HK-2 (cell line): Measurements from ENCODE around the gene NOBOX.
A peak's percentile ranks its signal among the peaks of the same experiment; 100 is the strongest.
"Not testable (repeated sequence)": the region's sequence is repeated elsewhere in the genome, so short reads cannot be mapped to it uniquely, and the experiment has no call there.

ENCODE experiments used
- DNase-seq: peaks from one replicate; pipeline ENCODE4 v3.0.0-alpha.2; 2018; ENCODE audit not compliant: unreplicated experiment

NOBOX gene

DNA sequence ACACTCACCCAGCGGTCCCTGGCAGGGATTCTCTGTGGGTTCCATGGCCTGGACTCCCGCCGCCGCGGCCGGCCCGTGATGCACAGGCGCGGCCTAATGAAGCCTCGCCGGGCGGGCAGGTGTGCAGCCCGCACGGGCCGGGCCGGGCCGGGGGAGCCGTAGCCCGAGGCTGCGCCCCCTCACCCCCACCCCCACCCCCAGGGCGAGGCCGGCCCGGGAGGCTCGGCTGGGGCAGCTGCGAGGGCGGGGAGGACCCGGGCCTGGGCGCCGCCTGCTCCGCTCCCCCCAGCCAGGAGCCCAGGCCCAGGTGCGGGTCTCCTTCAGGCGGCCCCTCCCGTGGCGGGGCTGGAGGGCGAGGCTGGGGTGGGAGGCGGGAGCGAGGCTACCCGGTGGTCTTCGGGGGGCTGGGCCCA lies at the start of gene NOBOX:
NOBOX (minus strand) TSS at position 45 of the 413 bp plus-strand sequence.
- no peak for DNase-seq

DNA sequence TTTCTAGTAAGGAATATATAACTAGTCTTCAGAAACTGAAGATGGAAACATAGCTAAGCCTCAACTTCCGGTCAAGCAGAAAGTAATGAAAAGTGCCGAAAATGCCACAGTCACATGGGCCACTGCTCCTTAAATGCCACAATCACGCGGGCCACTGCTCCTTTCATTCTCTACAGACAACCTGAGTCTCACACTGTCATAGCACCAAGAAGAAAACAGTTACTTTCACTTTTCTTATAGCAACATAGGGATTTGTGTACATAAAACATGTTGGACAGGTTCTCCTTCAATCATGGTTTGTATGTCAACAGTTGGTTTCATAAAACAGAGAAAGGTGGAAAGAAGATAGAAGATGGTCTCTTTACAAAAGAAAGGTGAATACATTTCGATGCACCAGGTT lies 48.6 kb upstream of the NOBOX start:
- no peak for DNase-seq

DNA sequence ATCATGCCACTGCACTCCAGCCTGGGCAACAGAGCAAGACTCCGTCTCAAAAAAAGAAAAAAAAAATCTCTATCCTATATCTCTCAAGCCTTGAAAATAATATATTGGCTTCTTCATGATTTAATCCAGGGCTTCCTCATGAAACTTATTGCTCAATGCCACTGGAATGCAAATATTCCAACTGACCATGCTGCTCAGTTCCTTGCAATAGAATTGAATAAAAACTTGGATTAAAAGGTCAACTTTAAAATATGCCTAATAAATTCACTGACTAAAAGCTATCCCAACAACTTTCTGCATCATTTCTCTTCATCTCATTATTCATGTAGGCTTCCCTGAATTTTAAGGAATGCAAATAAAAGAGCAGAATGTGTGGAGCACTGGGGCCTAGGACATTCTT lies 42.1 kb upstream of the NOBOX start:
- DNase-seq: no peak

DNA sequence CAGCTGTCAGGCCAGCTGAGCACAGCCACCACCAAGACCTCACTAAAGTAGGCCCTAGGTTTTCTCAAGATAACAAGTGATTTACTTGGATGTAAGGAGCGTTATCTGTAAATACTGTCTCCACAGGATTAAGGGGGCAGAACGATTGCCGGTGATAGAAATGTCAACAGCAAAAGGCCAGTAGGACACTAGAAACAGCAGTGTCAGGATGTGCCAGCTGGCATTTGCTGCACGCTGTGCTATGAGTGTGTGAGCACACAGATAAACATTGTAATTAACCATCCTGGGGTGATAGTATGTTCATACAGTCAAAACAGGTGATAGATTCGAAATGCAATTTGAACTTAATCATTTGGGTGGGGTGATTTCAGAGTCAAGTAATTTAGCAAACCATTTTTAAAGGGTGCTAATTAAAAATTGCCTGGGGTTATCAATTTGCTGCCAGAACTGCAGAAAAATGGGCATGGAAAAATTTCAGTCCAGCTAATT lies 36.3 kb upstream of the NOBOX start:
- no peak for DNase-seq

DNA sequence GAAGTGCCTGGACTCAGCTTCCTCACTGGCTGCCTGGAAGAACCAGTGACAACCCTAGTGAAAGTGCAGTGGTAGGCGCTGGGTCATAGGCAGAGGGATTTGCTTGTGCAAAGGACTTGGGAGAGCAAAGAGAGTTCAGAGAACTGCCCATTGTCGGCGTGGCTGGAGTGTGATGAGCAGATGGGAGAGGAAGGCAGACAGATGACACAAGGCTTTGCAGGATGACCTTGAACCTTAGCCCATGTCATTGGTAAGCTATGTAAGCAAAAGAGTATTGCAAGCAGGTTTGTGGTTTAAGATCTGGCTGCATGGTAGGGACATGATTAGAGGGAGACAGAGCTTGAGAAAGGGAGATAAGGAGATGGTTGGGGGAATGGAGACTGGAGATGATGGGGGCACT lies 35.3 kb upstream of the NOBOX start:
- no peak for DNase-seq

DNA sequence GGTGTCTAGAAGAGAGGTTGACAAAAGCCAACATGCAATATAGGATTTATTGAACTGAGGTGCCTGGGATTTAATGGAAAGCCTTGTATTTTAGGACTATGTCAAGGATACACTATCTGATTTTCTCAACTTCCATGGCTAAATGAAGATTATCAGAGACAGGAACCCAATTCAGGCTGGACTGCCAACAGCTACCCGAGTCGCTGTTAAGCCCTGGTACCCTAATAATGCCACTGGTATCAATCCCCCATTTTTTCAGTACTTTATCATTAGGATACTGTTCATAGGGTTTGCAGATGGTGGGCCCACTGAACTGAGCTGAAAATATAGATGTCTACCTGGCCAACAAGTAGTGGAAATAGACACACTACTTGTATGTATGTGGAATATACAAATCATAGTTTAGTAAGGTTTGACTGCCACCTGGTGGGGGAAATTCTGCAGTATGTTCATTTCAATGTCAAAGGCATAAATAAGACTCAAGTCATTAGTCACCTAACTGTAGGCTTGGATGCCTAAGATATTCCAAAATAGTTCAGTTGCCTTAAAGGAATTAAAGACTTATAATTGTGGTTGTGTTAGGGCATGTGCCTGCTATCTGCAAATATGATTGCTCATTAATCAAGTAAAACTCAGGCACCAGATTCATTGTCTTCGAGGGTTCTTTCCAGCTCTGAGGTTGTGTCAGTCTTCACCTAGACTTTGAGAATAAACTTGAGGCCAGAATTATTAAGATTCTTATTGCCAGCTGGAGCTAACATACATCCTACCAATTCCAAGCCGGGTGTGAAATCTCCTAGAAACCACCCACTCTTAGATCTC lies 34.1 kb upstream of the NOBOX start:
- DNase-seq: peak; percentile 56

DNA sequence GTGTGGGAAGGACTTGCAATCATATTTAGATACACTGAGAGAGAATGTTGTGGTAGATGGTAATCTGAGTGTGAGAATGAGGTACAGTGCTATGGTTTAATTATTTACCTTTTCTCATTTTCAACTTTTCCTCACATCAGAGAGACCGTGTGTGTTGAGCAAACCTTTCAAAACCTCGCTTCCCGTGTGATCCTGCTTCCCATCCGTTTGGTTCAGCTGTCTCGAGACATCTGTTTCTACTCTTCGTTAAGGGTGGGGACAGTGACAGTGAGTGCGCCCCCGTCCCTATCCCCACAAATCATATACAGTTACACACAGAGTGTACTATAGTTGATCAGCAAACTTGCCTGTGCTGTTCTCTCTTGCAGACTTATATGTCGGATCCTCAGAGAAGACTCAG lies 33.0 kb upstream of the NOBOX start:
- no peak for DNase-seq

DNA sequence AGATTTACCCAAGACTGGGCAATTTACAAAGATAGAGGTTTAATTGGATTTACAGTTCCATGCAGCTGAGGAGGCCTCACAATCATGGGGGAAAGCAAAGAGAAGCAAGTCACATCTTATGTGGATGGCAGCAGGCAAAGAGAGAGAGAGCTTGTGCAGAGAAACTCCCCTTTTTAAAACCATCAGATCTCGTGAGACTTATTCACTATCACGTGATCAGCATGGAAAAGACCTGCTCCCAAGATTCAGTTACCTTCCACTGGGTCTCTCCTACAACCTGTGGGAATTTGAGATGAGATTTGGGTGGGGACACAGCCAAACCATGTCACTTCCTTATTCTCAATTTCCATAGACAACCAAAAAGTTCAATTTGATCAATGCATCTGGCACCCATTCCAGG lies 24.9 kb upstream of the NOBOX start:
- DNase-seq: no peak

DNA sequence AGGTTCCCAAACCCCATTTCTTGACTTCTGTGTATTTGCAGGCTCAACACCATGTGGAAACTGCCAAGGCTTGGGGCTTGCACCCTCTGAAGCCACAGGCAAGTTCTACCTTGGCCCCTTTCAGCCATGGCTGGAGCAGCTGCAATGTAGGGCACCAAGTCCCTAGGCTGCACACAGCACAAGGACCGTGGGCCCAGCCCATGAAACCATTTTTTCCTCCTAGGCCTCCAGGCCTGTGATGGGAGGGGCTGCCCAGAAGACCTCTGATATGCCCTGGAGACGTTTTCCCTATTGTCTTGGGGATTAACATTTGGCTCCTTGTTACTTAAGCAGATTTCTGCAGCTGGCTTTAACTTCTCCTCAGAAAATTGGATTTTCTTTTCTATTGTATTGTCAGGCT lies 24.0 kb upstream of the NOBOX start:
- not testable (repeated sequence) for DNase-seq

DNA sequence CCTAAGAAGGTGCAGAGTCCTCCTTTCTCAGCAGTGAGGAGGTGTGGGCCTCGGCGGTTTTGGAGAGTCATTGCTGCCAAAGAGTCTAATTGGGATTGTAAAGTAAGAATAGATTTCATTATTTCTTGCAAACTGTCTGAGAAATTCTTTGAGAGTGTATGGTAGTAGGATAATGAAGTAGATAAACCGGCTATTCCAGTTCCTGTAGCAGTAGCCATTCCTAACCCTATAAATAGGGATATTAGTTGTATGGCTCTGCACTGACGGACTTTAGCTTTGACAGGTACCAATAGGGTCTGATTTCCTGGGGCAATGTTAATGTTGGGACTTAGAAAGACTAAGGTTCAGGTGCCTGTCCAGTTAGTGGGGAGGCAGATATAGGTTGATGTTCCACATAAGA lies 15.4 kb upstream of the NOBOX start:
- DNase-seq: not testable (repeated sequence)

DNA sequence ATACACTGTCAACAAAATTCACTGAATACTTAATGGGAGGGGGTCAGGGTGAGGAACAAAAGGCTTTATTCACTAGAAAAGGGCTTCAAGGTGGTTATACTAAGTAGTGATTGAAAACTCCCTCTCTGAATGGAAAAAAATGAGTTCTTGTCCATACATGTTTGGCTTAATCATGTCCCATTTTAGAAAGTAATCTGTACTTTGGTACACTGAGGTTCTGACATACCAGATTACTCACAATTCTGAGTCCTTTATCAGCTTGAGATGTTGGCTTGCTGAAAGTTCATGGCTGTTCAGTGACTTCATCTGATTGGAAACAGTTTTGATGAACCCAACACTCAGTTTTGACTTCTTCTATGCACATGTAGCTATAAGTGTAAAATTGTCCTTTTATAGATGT lies 12.8 kb upstream of the NOBOX start:
- no peak for DNase-seq

DNA sequence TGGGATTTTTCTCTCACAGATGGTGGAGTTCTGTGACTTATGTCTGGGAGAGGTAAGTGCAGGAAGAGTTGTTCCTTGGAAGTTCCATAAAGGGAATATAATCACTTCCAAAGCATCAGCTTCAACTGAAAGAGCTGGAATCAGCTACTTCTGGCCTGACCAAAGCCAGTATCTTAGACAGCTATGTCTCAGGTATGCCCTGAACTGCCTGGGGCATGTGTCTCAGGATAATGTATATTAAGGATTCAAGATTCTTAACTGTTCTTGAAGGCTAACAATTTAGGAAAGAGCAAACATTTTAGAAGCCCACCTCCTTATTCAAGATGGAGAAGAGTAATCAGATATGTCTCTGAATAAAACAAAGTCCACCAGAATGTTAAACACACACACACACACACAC lies 12.4 kb upstream of the NOBOX start:
- no peak for DNase-seq

DNA sequence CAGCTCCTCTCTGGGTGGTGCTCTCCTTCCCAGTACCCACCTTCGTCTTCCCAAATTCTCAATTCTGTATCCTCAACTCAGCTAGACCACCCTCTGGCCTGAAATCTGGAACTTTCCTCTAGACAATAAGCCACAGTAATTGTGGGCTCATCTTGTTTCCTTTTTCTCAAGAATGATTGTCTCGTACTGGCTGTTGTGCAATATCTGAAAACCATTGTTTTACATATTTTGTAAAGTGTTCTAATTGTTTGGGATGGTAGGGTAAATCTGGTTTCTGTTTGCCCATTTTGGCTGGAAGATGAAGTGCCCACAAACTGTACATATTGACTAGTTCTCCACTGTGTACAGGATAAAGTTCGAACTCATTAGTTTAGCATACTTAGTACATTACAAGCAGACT lies 11.3 kb upstream of the NOBOX start:
- no peak for DNase-seq

DNA sequence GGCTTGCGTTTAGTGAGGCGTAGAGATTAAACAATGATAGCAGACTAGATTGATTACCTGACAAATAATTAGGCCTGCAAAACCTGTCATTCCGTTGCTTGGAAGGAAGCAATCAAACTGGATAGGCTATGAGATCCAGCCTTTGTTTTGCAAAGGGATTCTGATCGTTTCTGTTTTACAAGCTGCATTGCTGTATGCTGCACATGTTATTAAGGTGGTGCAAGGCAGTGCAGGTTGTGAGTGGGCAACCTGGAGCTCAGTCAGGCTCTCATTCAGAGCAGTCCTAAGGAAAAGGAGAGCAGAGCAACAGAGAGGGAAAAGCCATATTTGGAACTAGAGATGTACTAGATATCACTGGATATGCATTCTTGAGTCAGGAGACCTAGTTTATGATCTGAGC lies 6.9 kb upstream of the NOBOX start:
- no peak for DNase-seq

DNA sequence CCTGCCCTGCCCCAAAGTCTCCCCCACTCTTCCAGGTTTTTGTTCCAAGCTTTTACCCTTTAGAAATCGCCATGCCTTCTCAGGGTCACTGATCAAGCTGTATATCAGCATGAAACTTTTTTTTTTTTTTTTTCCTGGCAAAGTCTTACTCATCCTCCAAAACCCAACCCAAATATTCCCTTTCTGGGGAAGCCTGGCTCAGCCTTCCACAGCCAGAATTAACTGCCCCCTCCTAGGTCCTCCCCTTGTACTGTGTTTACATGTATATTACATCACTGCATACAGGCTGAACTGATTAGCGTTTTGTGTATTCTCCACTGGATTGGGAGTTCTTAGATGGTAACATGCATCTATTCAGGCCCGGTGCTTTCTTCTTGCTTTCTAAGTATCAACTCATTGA lies 4.6 kb upstream of the NOBOX start:
- no peak for DNase-seq

DNA sequence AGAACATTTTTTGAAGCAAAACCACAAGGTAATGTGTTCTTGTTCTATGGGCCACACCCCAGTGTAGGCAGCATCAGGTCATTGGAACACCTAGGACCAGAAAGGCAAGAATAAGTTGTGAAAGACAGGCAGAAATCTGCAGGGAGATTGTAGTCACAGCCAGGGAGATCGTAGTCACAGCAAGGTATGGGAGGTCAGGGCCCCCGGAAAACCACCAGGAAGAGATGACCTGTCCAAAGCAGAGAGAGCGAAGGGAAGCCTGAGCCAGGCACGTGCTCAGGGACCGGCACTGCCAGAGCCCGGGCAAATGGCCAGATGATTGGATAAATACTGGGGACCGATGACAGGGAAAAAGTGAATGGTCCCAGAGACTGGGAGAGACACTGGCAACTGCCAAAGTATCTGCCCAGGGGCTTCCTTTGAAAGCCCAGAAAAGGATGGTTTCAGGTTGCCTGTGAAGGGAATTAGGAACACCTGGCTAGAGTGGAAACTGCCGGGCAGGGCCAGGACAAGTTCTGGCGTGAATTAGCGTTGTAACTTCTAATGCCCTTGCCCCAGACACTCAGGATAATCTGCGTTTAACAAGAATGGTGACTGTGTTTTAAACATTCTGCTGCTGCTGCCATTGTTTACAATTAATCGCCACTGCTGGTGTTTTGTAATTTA lies 3.9 kb upstream of the NOBOX start:
- DNase-seq: no peak

DNA sequence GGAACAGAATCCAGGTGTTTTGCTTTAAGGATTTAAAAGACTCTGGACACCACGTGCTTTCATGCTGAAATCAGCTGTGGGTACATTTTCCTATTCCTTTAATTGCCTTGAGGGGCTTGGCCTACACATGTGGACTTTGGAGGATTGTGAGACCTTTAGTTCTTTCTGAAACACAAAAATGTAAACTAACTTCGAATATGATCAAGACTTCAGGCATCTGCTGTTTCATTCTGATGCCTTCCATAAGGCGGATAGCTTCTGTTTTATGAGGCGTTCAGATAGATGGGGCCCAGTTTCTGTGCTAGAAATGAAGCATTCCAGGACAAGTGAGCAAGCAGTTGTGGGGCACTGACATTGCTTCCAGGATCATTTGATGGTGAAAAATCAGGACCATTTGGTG lies 1.5 kb upstream of the NOBOX start:
- no peak for DNase-seq

DNA sequence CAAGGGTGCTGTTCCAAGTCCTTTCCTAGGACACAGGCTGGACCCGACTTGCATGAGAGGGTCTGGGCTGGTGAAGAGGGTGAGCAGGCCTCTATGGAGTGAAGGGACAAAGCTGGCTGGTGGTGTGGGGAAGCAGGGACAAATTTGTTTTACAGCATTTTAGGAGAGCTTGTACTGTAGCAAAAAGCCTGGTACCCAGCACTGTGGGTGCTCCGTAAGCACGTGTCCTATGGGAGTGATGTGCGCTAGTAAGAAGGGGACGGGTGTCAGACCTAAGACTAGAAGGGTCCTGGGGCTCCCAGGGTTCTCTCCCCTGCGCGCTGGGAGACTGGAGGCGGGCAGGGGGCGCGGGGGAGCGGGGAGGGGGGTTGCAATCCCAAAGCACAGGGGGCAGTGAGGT lies 391 bp downstream of the NOBOX start:
- no peak for DNase-seq

DNA sequence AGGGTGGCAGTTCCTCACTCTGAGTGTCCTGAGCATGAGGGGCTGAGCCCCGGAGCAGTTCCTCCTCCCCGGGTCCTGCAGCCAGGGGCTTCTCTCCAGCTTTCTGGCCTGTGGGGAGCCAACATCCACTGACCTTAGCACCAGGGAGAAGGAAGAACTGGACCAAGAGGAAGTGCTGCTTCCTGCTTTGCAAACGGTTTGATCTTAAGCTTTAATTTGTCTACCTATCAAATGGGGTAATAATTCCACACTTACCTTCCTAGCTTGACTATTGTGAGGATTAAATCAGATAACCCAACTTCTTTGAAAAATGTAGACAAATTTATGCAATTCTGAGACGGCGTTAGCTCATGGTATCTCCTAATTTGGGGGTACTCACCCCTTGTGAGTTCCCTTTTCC lies 2.0 kb downstream of the NOBOX start:
- DNase-seq: no peak

DNA sequence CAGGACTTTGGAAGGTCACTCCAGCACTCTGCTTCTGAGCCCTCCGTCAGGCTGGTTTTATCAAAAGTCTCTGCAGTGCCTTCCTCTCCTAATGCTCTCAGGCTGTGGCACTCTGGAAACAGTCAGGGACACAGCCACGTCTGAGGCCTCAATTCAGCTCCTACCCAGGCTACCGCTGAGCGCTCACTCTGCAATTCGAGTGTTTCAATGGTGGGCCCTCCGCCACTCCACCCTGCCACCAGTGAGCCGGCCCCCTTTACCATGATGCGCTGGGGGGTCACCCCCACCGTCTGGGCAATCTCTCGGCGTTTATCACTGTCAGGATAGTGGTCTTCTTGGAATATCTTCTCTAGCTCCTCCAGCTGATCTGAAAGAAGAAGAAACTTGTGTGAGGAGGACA lies 3.5 kb downstream of the NOBOX start:
- DNase-seq: no peak

DNA sequence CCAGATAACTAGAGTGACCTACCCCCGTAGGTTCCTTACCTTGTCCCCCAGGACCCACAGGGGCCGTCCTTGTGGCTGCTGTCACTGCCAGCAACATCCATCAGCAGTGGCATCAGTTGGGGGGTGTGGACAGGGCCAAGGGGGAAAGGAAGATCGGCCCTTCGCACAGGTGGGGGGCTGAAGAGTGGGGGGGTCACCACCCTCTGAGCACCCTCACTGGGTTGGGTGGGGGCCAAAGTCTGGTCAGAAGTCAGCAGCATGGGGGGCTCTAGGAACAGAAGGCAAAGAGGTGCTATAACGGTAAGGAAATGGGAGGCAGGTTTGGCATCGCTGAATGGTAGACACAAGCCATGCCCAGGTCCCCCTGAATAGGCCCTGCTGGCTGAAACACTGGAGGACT lies 4.6 kb downstream of the NOBOX start:
- DNase-seq: no peak

DNA sequence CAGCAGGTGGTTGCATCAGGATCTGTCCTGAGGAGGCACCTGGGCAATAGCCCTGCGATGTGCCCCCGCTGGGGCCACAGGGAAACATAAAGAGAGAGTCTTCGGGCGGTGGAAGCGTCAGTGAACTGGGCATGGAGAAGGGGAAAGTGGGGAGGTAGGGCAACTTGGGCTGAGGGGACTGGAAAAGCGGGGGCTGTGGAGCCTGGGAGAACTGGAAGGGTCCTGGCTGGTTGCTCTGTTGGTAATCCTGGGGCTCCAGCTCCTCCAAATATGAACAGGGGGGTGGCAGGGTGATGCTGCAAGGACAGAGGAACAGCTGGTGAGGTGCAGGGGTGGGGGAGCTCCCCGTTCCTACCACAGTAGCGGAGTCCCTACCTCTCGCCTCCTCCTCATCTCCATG lies 5.2 kb downstream of the NOBOX start:
- DNase-seq: no peak

DNA sequence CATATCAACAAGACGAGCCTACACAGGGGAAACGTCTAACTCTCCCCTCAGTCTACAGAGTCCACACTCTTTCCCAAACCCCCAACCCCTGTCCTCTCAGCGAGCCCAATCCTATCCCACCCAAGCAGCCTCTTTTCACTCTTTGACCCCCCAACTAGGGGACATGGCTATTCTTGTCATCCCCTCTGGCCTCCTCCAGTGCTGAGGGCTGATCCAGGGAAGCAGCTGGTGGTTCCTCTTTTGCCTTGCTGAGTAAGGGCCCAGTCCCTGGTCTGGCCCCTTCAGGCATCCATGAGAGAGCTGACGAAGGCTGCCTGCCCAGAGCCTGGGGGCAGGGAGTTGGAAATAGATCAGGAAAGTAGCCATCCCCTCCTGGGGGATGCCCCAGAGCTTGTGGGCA lies 6.4 kb downstream of the NOBOX start:
- no peak for DNase-seq
